ENCODE results near the gene DHRS7. TPM values are rescaled to one million over a fixed set of nuclear protein-coding genes. Genes with fewer than 3 reads are reported as not detected.

The DHRS7 gene
- total RNA-seq, 4 donors from 2014 or later = 18.2 to 1,170 (median 337) TPM

Other genes starting within 250 kb of the DHRS7 start
- gene LRRC9, start 245.3 kb downstream of the DHRS7 start, total RNA-seq = 10 to 100 TPM in 1 of 4 donors, 1 to 10 TPM in 1, under 1 TPM in 1, not detected in 1; 0.27 to 13.4 (median 5.1) TPM
- 10 to 100 TPM; 42.2 to 60.2 (median 51.9) TPM for gene PCNX4, start 73.5 kb downstream of the DHRS7 start, total RNA-seq
- gene PPM1A, start 83.8 kb upstream of the DHRS7 start, total RNA-seq = 100 to 1,000 TPM in 2 of 4 donors, 10 to 100 TPM in 2; 55.3 to 134 (median 84.4) TPM

All from Peyer's patch (tissue), 4 donors.